ENCODE data around the gene SFRP4.

Gene SFRP4

GRCh38 chr7:37924491-37925041, 7.9 kb upstream of the SFRP4 start:
- no peak for DNase-seq

DNA sequence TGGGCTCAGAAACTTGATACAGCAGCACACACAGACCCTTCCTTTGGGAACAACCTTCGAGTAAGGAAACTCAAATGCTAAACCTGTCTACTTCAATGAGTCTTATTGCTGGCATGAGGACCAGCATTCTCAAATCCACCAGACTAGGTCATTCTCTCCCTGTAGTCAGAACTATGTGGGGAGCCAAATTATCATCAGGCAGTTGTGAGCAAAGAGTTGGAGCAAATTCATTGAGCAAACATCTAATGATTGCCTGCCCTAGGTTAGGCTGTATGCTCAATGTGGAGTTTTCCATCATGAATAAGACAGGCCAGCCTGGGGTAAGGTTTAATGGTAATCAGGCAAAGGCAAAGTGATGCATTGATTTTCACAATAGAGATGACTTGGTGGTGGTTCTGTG, 7.4 kb upstream of the SFRP4 start:
- DNase-seq: no peak

DNA sequence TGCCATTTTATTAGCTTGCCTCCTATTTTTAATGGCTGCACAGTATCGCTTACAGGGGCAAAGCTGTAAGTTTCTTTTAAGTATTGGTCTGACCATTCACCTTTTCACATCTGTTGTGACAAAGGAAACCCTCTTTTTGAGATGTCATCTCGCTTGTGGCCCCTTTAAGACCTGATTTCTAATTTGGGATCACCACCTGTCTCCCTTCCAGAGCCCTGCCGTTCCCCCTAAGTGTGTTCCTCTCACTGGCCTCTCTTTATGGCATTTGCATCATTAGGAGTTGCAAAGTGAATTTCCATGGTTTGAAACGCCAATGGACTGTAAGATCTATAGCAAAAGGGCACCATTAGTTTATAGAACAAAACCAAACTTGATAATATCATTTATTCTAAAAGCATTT, 5.3 kb upstream of the SFRP4 start:
- DNase-seq: no peak

DNA sequence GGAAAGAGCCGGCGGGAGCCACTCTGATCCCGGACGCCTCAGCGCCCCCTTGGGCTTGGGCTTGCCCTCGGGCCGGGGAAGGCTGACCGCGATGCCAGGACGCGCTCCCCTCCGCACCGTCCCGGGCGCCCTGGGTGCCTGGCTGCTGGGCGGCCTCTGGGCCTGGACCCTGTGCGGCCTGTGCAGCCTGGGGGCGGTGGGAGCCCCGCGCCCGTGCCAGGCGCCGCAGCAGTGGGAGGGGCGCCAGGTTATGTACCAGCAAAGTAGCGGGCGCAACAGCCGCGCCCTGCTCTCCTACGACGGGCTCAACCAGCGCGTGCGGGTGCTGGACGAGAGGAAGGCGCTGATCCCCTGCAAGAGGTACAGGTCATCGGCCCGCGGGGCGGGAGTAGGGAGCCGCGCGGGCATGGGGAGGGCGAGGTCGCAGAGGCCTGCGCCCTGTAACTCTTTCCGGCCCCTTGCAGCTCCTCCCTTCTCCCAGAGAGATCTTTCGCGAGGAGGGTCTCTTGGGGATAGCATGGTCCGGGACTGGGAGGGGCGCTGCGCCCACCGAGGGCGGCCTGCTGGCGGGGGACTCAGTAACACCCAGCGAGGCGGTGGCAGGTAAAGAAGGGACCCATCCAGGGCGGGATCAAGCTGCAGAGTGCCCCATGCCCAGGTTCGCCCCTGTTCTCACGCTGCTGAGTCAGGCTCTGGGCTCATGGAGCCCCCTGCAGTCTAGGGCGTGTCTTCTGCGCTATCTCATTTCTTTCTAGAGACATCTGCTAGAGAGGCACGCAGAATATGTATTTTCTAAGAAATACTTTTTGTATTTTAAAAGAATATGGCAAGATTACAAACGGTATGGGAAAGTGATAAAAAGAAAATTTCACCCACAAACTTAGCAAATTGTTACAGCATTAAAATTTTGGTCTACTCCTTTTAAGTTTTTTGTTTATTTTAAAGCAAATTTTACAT, 4.5 kb upstream of the SFRP4 start:
- peak in 1 of 5 donors; percentile 19 for DNase-seq

DNA sequence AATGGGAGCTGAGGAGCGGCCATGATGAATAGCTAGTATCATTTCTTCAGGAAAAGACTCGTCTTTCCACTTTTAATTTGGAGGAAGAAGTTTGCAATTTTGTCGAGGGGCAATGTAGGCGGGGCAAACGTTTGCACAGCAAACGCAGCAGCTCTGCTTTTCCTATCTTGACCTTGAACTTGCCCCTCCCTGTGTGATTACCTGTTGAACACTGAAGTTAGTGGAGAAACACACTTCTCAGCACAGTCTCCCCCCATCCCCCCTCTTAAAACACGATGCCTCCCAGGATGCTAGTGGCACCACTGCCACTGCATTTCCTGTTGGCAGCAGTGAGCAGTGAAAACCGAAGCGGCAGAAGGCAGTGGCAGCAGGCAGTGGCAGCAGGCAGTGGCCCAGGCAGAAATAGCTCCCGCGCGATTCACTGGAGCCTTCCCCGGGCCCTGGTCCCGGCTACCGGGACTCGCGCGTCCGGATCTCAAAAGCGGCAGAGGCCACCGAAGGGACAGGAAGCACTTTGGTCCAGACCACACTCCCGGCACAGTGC, 3.8 kb upstream of the SFRP4 start, which contains the start of gene EPDR1:
TSS of gene EPDR1 (plus strand) at position 336 of the 544 bp plus-strand sequence. CDS start 300 bp downstream, outside the sequence.
- peak in 1 of 5 donors; percentile 56 for DNase-seq

- no peak for DNase-seq
Observed at GRCh38 chr7:37918526-37918925, 1.9 kb upstream of the SFRP4 start.

GRCh38 chr7:37916017-37916672, 472 bp downstream of the SFRP4 start:
- peak in 1 of 5 donors; percentile 1 for DNase-seq

DNA sequence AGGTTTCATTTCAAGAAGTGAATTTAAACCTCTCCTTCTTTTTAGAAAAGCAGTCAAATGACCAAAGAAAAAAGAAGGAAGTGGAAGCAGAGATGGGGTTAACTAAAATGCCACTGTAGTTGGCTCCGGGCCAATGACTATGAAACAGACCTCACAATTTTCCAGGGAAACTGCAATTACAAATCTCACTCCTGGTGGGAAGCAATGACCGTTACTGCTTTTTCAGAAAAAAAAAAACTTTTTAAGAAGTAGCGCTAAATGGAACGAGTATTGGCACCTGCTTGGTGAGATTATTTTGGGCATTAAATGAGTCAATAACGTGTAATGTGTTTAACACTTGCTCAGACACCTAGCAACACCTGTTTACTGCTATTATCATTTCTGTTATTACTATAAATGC, 1.2 kb downstream of the SFRP4 start:
- no peak for DNase-seq

DNA sequence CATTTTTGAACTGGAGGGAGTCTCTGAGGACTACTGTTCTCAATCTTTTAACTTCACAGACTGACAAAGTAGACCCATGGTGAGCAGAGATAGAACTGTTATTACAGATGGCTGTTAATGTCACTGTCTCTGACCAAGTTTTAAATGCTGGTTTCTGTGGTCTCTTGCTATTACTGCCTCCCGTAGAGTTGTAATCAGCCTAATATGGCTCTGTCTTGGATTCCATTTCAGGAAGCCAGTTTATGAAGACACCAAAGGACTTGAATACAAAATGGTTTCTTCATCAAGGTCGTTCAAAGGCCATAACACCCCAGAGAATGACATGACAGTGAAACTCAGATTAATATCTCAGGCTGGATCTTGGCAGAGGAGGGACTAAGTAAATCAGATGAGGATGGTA, 3.9 kb downstream of the SFRP4 start:
- DNase-seq: no peak

DNA sequence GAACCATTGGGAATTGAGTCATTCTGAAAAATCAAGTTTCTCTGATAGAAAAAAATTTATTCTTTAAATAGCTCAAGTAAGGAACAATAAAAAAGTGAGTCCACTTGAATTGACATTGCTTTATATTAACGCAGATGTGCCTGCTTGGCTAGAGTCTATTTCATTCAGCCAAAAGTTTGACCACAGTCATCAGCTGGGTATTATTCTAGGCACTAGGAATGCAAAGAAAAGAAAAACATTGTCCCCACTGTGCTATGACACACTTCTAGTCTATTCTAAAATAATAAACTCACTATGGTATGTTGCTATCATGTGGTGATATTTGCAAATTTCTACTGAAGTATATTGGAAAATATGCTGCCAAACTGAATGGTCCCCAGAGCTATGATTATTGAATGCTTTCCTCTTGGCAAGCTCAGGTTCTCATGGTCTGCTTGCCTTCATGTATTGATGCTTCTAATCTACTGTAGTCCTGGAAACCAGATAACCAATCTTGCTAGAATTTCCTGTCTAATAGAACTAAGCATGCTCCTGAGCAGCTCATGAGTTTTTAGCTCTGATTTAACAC, 8.3 kb downstream of the SFRP4 start:
- no peak for DNase-seq

- DNase-seq: no peak
Observed at GRCh38 chr7:37901890-37902524, 14.6 kb downstream of the SFRP4 start.

DNA sequence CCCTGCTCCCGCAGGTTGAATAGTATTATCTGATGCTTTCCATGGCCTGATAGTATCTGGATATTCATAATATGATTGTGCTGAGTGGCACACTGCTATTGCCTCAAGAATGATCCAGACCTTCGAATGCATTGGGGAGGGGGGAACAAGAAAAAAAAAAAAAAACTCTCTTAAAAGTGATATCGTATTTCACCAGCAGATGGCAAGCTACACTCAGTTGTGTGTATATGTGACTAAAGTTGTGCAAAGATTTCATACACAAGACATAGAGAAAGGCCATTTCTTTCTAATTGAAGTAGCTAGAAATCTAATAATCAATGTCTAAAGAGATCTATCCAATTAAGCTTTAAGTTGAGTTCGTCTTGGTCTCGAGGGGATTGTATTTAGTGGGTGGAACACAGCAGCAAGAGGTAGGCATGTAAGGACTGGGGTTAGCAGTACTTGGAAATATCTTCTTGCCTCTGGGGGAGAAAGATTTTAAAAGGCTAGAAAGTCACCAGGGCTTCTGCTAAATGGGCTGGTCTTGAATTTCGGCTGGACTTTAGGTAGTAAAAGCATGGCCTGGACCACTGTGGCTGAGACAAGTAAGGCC, 15.3 kb downstream of the SFRP4 start:
- peak in 1 of 5 donors; percentile 5 for DNase-seq

DNA sequence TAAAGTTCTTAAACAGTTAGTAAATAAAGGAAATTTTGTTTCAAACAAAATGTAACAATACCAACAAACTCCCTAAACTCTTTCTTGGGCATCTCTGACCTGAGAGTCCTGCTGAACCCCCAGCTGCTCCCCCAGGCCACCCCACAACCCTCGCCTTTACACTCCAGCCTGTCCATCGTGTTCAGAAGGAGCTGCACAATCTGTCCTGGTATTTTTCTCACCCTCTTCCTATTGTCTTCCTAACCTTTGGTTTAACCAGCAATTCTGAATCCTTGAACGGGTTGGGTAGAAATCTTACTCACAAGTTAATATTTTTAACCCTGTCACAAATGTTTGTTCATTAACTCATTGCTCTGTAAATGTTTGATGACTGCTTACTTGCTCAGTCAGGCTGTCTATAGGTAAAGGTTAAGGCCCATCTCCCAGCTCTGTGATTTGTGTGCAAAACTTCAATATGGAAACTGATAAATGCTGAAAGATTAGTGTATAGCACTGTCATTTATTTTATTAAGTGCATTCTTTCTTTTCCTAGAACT, 16.8 kb downstream of the SFRP4 start:
- DNase-seq: no peak

DNA sequence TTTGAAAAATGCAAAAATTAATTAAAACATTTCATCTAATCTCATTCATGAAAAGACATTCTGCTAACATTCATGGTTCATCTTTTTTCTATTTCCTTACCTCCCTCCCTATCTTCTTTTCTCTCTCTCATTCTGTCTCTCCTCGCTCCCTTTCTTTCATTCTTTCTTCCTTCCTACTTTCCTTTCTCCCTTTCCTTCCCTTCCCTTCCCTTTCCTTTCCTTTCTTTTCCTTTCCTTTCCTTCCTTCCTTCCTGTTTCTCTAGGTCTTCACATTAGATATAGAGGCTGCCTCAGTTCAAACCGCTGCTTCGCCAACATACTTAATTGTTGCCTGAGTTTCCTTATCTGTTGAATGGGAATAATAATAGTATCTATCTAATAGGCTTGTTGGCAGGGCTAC, 21.9 kb downstream of the SFRP4 start:
- no peak for DNase-seq

- DNase-seq: no peak
Observed at GRCh38 chr7:37893359-37893758, 23.3 kb downstream of the SFRP4 start.

GRCh38 chr7:37882086-37882485, 34.5 kb downstream of the SFRP4 start:
- DNase-seq: no peak
